Central memory CD8-positive, alpha-beta T cell (primary cell): ENCODE data around the gene PROM1.

ENCODE experiments used
- ATAC-seq: fragments of 150-1000 bp; cut with Tn5 transposase; replicated peaks from 2 replicates; pipeline ENCODE4 v1.10.0; 2022; ENCODE audit warnings: mild to moderate bottlenecking, moderate FRiP score, moderate number of reproducible peaks; ENCODE audit not compliant: poor library complexity, severe bottlenecking; ENCODE audit errors: extremely low read depth
- DNase-seq, 2 donors: peaks; one replicate each; pipeline ENCODE4 v3.0.0; 2021; ENCODE audit warnings: low spot score in 2 of 2
- H3K27ac Mint-ChIP-seq: one replicate; pipeline ENCODE4 v1.8.0; 2022; ENCODE audit warnings: low read depth, mild to moderate bottlenecking, moderate library complexity, mixed read lengths
- H3K27me3 Mint-ChIP-seq: one replicate; pipeline ENCODE4 v1.8.0; 2022; ENCODE audit warnings: mixed read lengths
- H3K36me3 Mint-ChIP-seq: one replicate; pipeline ENCODE4 v1.8.0; 2022; ENCODE audit warnings: mild to moderate bottlenecking, moderate library complexity, mixed read lengths; ENCODE audit not compliant: insufficient read depth
- H3K4me1 Mint-ChIP-seq: one replicate; pipeline ENCODE4 v1.8.0; 2022; ENCODE audit warnings: mixed read lengths
- H3K4me3 Mint-ChIP-seq: one replicate; pipeline ENCODE4 v1.8.0; 2022; ENCODE audit warnings: mild to moderate bottlenecking, moderate library complexity, mixed read lengths
- H3K9me3 Mint-ChIP-seq: one replicate; pipeline ENCODE4 v1.8.0; 2022; ENCODE audit warnings: mixed read lengths

PROM1 gene

DNA sequence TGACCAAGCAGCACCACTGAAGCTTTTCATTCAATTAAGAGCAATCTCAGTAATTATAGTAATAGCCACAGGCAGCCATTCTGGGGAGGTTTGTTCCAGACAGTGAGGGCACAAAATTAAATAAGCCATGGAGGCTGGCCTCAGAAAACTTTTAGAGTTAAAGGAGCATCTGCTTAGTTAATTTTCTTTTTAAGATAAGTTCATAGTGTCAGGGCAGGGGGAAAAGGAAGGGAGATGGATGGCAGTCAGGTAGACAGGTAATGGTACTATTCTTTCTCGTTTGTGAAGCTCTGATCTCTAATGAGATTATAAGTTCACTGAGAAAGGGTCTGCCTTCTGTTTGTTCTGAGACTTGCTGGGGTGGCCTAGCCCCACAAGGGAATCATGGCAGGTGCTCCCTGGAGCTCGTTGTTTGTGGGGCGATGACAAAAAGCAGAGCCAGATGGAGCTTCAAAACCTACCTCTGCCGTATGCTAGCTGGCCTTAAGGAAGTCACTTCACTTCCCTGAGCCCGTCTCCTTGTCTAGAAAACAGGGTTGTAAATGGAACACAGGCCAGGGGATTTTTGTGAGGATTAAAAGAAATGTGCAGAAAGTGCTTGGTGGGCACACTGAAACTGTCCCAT, 76.2 kb downstream of the PROM1 start:
- H3K36me3 Mint-ChIP-seq: no peaks in the 10 kb centered on the region
- H3K27me3 Mint-ChIP-seq: peaks cover 56% of the 10 kb centered on the region
- DNase-seq: no peak
- ATAC-seq: no peak
- no peaks in the 10 kb centered on the region for H3K9me3 Mint-ChIP-seq
- no peak overlapping the region for H3K27ac Mint-ChIP-seq
- no peaks in the 10 kb centered on the region for H3K4me1 Mint-ChIP-seq
- no peak overlapping the region for H3K4me3 Mint-ChIP-seq

DNA sequence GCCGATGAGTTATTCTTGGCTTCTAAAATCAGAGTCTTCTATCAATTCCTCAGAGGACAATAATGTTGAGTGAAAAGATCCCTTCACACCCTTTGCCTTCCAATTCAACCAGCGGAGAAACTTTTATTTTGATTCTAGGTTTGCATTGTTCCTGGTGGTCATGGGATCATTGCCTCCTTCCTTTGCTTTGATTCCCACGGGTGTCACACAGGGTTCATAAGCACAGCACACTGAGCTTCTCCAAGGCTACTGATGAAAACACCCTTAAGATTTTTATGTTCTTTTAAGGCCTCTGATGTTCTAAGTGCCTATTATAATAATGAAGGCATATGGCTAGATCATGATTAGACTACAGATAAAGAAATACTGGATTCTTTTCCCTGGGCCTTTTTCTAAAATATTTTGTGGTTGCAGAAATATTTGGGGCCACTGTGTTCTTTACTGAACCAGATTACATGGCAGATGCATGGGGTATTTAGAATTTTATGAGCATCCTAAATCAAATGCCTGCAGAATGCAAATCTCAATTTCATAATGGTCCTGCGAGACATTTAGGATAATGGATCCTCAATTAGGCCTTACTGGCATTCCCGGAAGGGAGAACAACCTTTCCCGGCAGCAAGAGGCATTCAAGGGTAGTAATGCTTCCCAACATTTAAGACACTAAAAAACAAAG, 76.9 kb downstream of the PROM1 start:
- Mint-ChIP-seq H3K27ac (no peak overlapping the region), H3K27me3 (peaks cover 49% of the 10 kb centered on the region), H3K36me3 (no peaks in the 10 kb centered on the region), H3K9me3 (no peaks in the 10 kb centered on the region), H3K4me3 (no peak overlapping the region), H3K4me1 (no peaks in the 10 kb centered on the region)
- no peak for DNase-seq
- no peak for ATAC-seq

DNA sequence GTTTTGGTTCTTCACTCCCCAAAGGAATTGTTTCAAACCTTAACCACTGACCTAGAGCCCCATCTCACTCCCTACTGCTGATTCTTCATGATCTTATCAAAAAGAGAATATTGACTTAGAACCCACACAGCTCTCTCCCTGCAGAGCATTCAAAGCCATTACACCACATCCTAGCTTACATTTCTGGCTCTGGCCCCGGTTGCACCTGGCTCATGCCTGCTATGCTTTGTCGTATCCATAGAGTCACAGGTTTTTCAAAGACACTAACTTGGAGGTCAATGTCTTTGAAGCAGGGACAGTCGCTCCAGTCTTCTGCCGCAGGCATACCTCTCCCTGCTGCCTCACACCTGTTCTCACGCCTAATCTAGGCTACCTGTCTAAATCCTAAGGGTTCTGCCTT, 78.1 kb downstream of the PROM1 start:
- Mint-ChIP-seq H3K36me3 (no peaks in the 10 kb centered on the region), H3K4me3 (no peak overlapping the region), H3K4me1 (no peaks in the 10 kb centered on the region), H3K9me3 (no peaks in the 10 kb centered on the region), H3K27me3 (peaks cover 37% of the 10 kb centered on the region), H3K27ac (no peak overlapping the region)
- ATAC-seq: no peak
- no peak for DNase-seq

DNA sequence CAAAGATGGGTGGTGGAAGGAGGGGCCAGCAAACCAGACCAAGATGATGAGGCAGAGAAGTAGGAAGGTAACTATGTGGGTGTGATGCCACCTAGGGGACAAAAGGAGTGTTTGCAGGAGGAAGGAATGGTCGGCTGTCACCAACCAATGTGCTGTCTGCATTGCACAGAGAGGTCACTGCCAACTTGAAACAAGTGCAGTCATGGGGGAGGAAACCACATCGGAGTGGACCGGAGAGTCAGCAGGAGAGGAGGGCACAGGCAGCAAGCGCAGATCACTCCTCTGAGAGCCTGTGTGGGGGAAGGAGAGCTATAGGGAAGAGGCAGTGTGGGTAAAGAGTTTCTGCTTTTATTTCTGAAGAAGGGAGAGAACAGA, 82.4 kb downstream of the PROM1 start:
- no peak overlapping the region for H3K4me3 Mint-ChIP-seq
- ATAC-seq: peak; percentile 76

DNA sequence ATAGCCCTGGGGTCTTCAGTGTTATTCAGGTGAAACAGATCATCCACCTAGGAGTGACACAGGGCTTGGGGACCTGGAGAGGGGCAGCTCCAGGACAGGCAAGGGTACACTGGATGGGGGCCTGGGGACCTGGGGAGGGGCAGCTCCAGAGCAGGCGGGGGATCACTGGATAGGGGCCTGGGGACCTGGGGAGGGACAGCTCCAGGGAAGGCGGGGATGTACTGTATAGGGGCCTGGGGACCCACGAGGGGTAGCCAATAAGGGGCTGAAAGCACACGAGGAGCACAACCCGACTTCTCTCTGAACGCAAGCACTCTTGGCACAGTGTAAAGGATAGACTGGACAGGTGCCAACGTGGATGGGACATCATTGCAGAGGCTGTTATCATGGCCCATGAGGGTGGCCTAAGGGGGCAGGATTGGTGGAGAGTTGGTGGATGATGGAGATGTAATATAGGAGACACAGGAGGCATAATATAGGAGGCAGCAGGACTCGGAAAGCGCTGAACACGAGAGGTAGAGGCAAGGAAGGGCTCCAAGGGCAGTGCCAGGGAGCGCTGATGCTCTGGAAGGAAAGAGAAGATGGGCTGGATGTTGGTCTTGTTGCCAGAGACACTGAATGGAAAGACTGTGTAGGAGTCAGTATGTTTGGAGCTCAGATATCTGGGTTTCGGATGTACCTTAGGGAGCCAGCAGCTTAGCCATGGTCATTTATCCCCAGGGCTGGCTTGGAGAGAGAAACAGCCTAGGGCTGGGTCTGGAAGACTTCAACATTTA, 82.9 kb downstream of the PROM1 start:
- H3K36me3 Mint-ChIP-seq: no peaks in the 10 kb centered on the region
- ATAC-seq: no peak
- no peaks in the 10 kb centered on the region for H3K9me3 Mint-ChIP-seq
- H3K27ac Mint-ChIP-seq: no peak overlapping the region
- no peak overlapping the region for H3K4me3 Mint-ChIP-seq
- H3K27me3 Mint-ChIP-seq: peaks cover 4% of the 10 kb centered on the region
- DNase-seq: no peak
- no peaks in the 10 kb centered on the region for H3K4me1 Mint-ChIP-seq

More for the DNA sequence above, 82.4 kb downstream of the PROM1 start:
- peak; percentile 23 to 47 for DNase-seq
- Mint-ChIP-seq H3K27ac (no peak overlapping the region), H3K4me1 (no peaks in the 10 kb centered on the region), H3K36me3 (no peaks in the 10 kb centered on the region), H3K27me3 (peaks cover 10% of the 10 kb centered on the region), H3K9me3 (no peaks in the 10 kb centered on the region)

- Mint-ChIP-seq H3K27ac (no peak overlapping the region), H3K36me3 (no peaks in the 10 kb centered on the region), H3K9me3 (no peaks in the 10 kb centered on the region), H3K4me3 (no peak overlapping the region), H3K4me1 (no peaks in the 10 kb centered on the region), H3K27me3 (no peaks in the 10 kb centered on the region)
- ATAC-seq (no peak), DNase-seq (no peak)
Observed at GRCh38 chr4:15996773-15997172, 87.0 kb downstream of the PROM1 start.

GRCh38 chr4:15995826-15996225, 88.0 kb downstream of the PROM1 start:
- Mint-ChIP-seq H3K27me3 (peaks cover 4% of the 10 kb centered on the region), H3K4me1 (no peaks in the 10 kb centered on the region), H3K27ac (no peak overlapping the region), H3K4me3 (no peak overlapping the region), H3K36me3 (no peaks in the 10 kb centered on the region), H3K9me3 (no peaks in the 10 kb centered on the region)
- ATAC-seq: no peak
- no peak for DNase-seq

DNA sequence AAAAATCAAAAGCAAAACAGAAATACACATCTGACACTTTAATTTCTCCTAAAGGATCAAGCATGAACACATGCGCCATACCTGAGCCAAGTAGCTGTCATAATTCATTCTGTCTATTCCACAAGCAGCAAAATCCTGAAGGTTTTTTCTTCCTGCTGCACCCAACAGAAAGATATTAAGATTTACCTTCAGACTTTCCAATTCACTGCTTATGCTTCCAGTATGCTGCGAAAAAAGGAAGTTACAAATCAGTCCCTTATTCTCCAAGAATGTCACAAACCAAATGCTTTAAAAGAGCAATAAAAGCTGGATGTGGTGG, 91.7 kb downstream of the PROM1 start:
- H3K4me1 Mint-ChIP-seq: no peaks in the 10 kb centered on the region
- H3K27ac Mint-ChIP-seq: no peak overlapping the region
- no peak for ATAC-seq
- H3K36me3 Mint-ChIP-seq: no peaks in the 10 kb centered on the region
- no peak overlapping the region for H3K4me3 Mint-ChIP-seq
- DNase-seq: no peak
- no peaks in the 10 kb centered on the region for H3K9me3 Mint-ChIP-seq
- H3K27me3 Mint-ChIP-seq: peaks cover 32% of the 10 kb centered on the region

DNA sequence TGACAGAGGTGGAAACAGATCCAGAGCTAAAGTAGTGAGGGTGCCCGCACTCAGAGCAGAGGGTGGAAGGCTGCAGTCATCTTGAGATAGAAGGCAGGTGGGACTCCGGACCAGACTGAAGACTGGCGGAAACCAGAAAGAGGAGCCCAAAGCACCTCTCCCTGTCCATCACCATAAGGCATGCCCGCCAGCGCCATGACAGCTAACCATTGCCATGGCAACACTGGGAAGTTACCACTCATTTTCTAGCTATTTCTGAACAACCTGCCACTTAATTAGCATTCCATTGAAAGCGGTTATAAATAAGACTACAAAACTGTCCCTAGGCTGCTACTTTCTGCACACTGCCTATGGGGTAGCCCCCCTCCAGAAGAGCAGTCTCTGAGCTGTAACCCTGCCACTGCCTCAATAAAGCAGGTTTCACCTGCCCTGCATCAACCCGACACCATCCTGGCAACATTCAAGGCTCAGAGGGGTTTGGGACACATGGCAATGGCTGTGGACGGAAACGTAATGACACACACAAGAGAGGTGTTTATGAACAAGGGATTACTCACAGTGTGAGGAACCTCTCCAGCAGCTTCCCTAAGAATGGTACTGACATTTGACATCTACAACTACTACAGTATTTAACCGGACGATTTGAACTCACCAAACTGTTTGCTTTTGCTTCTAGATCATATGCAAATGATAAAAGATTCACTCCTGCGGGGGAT, 93.1 kb downstream of the PROM1 start:
- no peak overlapping the region for H3K27ac Mint-ChIP-seq
- H3K36me3 Mint-ChIP-seq: no peaks in the 10 kb centered on the region
- no peak for ATAC-seq
- H3K27me3 Mint-ChIP-seq: peaks cover 46% of the 10 kb centered on the region
- H3K9me3 Mint-ChIP-seq: no peaks in the 10 kb centered on the region
- no peak overlapping the region for H3K4me3 Mint-ChIP-seq
- no peak for DNase-seq
- H3K4me1 Mint-ChIP-seq: no peaks in the 10 kb centered on the region

GRCh38 chr4:15989424-15989823, 94.4 kb downstream of the PROM1 start:
- no peaks in the 10 kb centered on the region for H3K36me3 Mint-ChIP-seq
- ATAC-seq (no peak), DNase-seq (no peak)
- no peaks in the 10 kb centered on the region for H3K9me3 Mint-ChIP-seq
- H3K27me3 Mint-ChIP-seq: peaks cover 52% of the 10 kb centered on the region
- H3K27ac Mint-ChIP-seq: no peak overlapping the region
- no peaks in the 10 kb centered on the region for H3K4me1 Mint-ChIP-seq
- H3K4me3 Mint-ChIP-seq: no peak overlapping the region

DNA sequence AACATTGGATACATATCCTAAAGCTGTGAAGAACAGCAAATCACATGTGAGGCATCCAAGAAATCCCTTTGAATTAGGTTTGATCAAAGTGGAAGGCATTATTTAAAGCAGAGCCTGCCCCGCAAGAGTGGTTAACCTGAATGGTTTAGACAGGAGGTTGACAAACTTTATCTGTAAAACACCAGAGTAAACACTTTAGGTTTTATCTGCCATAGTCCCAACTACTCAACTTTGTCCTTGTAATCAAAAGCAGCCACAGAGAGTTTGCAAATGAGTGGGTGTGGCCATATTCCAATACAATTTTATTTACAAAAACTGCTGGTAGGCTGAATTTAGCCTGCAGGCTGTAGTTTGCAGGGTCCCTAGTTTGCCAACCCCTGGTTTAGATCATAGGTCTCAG, 95.6 kb downstream of the PROM1 start:
- DNase-seq (no peak), ATAC-seq (no peak)
- Mint-ChIP-seq H3K27me3 (peaks cover 54% of the 10 kb centered on the region), H3K27ac (no peak overlapping the region), H3K9me3 (no peaks in the 10 kb centered on the region), H3K4me3 (no peak overlapping the region), H3K36me3 (no peaks in the 10 kb centered on the region), H3K4me1 (no peaks in the 10 kb centered on the region)

DNA sequence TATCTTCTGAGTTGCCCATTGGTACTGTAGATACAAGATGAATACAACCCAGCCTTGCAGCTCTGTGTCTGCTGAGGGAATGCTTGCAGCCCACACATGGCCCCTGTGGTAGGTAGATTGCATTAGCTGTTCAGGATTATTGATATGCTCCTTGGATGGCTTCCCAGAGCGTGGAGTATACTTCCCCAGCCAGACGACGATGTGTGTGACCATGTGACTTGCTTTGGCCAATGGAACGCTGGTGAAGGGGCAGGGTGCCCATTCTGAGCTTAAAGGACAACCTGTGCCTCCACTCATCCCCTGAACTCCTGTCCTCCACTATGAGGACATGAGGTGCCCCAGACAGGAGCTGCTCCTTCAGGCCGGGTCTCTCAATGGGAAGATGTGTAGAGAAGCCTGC, 96.9 kb downstream of the PROM1 start:
- Mint-ChIP-seq H3K4me1 (no peaks in the 10 kb centered on the region), H3K4me3 (no peak overlapping the region), H3K27me3 (peaks cover 67% of the 10 kb centered on the region), H3K36me3 (peaks cover 2% of the 10 kb centered on the region), H3K27ac (no peak overlapping the region), H3K9me3 (no peaks in the 10 kb centered on the region)
- ATAC-seq (no peak), DNase-seq (no peak)
